ENCODE measurements around the gene HK1. TPM values are rescaled to one million over a fixed set of nuclear protein-coding genes. Genes with fewer than 3 reads are reported as not detected.
"Not testable (repeated sequence)": the region's sequence is repeated elsewhere in the genome, so short reads cannot be mapped to it uniquely, and the experiment has no call there.

HK1 gene
- total RNA-seq, 4 donors from 2014 or later = 38.0 to 93.2 (median 50.6) TPM

GRCh38 chr10:69242852-69243212 lies 35.5 kb upstream of the HK1 start:
- DNase-seq (ENCODE audit: low spot score) = no peak
- no peak for ATAC-seq (ENCODE audit: low FRiP score)
- TF ChIP-seq CTCF (IDR thresholded peaks at IDR 0.05) = no peak

GRCh38 chr10:69243817-69244216 lies 34.5 kb upstream of the HK1 start:
- no peak for TF ChIP-seq CTCF (IDR thresholded peaks at IDR 0.05)
- ATAC-seq (ENCODE audit: low FRiP score) (no peak), DNase-seq (ENCODE audit: low spot score) (no peak)

DNA sequence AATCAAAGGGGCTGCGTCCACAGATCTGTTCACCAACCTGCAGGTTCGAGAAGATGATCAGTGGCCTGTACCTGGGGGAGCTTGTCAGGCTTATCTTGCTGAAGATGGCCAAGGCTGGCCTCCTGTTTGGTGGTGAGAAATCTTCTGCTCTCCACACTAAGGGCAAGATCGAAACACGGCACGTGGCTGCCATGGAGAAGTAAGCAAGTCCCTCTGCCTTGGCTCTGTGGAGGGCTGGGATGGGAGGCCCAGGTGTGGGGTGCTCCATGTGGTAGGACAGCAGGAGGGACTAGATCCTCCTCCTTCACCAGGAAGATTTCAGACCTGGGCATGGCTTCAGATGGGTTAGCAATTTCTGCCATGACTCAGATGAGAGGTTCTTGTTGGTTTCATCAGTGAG lies 32.3 kb upstream of the HK1 start:
- DNase-seq (ENCODE audit: low spot score) (no peak), ATAC-seq (ENCODE audit: low FRiP score) (no peak)
- TF ChIP-seq CTCF (IDR thresholded peaks at IDR 0.05) = no peak

GRCh38 chr10:69246581-69247312 lies 31.5 kb upstream of the HK1 start:
- DNase-seq (ENCODE audit: low spot score) (no peak), ATAC-seq (ENCODE audit: low FRiP score) (no peak)
- TF ChIP-seq CTCF (IDR thresholded peaks at IDR 0.05) = no peak

GRCh38 chr10:69247313-69247710 lies 31.0 kb upstream of the HK1 start:
- ATAC-seq (ENCODE audit: low FRiP score) = no peak
- TF ChIP-seq CTCF (IDR thresholded peaks at IDR 0.05) = no peak
- no peak for DNase-seq (ENCODE audit: low spot score)

DNA sequence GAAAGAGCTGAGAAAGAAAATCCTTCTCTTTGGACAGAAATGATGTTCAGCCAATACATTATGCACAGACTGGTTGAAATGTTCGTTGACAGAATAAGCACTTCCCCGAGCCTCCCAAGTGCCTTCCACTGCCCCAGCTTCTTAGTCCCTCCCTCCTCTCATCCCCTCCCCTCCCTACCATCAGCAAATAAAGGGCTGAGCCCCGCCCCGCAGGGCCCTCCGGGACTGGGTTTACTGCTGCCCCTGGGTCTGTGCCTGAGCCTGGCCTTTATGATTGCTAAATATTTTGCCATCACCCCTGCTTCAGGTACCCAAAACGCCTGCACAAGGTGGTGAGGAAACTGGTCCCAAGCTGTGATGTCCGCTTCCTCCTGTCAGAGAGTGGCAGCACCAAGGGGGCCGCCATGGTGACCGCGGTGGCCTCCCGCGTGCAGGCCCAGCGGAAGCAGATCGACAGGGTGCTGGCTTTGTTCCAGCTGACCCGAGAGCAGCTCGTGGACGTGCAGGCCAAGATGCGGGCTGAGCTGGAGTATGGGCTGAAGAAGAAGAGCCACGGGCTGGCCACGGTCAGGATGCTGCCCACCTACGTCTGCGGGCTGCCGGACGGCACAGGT lies 30.1 kb upstream of the HK1 start:
- no peak for ATAC-seq (ENCODE audit: low FRiP score)
- DNase-seq (ENCODE audit: low spot score) = no peak
- no peak for TF ChIP-seq CTCF (IDR thresholded peaks at IDR 0.05)

- no peak for ATAC-seq (ENCODE audit: low FRiP score)
- TF ChIP-seq CTCF (IDR thresholded peaks at IDR 0.05) = no peak
- no peak for DNase-seq (ENCODE audit: low spot score)
These were observed 28.3 kb upstream of the HK1 start for GRCh38 chr10:69250041-69250440.

- not testable (repeated sequence) for ATAC-seq (ENCODE audit: low FRiP score)
These were observed 26.9 kb upstream of the HK1 start for GRCh38 chr10:69251417-69251816.

More at GRCh38 chr10:69251417-69251816, 26.9 kb upstream of the HK1 start:
- not testable (repeated sequence) for DNase-seq (ENCODE audit: low spot score)
